ENCODE results near the gene RTN4RL2.
A peak's percentile ranks its signal among the peaks of the same experiment; 100 is the strongest.
"Not testable (repeated sequence)": the region's sequence is repeated elsewhere in the genome, so short reads cannot be mapped to it uniquely, and the experiment has no call there.

Gene RTN4RL2

DNA sequence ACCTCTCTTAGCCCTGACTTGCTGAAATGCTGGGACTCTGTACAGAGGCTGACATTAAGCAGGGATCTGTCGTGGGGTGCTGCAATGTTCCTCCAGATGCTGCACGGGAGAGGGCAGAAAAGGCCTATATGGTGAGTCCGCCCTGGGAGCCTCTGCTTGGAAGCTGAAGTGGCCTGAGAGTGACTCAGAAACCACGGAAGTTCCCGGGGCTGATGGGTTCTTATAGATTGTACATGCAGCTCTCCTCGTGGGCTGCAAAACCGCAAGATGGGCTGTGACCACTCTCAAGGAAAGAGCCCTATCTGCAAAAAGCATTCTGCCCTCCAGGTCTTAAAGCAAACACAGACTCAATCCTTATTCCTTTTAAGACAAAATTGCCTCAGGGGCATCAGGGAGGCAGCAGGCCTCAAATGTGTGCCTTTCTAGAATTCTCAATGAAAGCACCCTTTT is 27.6 kb upstream of the RTN4RL2 start:
- peak; percentile 93 for DNase-seq (ENCODE audit: low read depth)

DNA sequence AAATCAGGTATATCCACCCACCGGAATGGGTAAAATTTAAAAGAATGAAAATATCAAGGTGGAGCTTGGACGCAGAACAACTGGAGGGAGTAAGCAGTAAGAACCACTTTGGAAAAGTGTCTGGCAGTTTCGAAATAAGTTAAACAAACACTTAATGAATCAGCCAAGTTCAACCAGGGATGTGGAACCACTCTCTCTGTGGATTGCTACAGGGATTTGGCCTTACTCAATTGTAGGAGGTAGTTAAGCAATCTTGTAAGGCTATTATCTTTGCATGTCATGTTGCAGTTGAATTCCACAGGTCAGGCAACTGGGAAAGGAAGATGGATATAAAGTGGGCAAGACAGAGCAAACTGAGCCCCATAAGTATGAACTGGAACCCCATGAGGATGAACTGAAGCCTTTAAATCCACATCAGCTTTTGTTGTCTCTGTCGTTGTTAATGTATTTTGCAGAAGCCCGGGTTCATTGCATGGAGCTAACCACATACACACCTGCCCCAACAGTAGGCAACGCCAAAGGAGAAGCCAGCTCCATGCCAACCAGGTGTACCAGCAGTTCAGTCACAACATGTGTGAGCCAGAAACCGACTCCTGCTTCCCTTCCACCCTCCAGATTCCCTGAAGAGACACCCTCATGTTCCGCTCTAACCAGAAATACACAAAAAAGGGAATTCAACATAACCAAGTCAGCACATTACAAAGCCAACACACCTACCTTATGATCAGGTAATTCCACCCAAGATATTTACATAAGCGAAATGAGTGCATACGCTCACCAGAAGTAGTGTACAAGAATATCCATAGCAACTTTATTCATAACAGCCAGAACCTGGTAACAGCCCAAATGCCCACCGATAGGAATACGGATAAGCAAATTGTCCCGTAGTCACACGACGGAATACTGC is 25.4 kb upstream of the RTN4RL2 start:
- DNase-seq (ENCODE audit: low read depth), result peak; percentile 97

DNA sequence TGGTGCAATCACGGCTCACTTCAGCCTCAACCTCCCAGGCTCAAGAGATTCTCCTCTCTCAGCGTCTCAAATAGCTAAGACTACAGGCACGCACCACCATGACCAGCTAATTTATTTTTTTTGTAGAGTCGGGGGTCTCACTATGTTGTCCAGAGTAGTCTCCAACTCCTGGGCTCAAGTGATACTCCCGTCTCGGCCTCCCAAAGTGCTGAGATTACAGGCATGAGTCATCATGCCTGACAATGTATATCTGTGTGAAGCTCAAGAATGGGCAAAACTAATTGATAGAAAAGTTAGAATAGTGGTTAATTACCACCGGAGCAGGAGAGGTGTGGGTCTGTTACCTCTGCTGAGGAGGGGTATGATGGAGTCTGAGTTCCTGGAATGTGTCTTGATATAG is 24.3 kb upstream of the RTN4RL2 start:
- DNase-seq (ENCODE audit: low read depth), result no peak

DNA sequence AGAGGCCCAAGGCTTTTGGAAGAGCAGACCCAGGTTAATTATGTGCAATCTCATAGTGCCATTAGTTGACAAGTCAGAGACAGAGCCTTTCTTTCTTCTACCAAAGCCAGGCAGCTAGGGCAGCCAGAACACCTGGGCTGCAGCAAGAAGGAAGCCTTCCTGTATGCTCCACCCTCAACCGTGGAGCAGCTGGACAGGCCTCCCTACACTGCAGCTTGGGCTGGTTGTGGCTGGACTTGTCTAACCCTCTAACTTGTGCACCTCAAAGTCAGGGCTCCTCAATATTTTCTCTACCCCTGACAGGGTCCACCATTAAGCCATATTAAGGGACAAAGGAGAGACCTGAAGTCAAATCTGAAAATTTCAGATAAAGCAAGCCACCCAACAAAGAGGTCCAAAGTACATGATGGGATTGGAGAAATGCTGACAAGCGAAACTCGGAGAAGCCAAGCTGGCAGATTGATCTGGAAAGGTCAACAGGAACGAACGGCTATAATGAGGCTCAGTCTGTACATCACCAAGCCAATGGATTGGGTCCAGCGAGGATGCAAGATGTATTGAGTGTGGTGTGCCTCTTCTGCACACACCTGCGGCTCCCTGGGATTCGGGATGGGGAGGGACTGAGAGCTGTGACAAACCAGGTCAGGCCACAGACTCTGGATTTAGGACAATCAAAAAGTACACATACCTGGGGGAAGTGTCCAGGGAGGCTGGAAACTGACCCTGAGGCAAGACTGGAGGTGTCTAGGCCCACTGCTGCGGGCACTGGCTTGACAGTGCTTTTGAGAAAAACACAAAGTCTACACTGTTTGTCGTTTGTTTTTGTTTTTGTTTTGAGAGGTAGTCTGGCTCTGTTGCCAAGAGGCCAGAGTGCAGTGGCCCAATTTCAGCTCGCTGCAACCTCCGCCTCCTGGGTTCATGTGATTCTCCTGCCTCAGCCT is 21.7 kb upstream of the RTN4RL2 start:
- no peak for DNase-seq (ENCODE audit: low read depth)

DNA sequence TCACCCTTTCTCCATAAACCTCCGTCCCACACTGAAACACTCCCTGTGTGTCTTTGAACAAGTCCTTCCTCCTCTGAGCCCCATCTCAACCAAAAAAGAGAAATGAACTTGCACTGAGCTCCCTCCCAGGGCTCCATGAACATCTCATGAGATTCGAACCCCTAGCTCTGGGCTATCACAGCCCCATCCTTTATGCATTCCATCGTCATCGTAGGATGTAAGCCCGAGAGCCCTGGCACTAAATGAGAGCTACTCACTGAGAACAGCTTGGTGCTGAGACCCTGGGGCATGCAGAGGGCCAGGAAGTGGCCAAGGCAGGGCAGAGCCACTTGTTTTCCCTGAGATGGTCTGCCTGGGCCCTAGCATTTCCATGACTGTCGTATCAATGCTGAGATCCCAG is 20.5 kb upstream of the RTN4RL2 start:
- DNase-seq (ENCODE audit: low read depth), result no peak

DNA sequence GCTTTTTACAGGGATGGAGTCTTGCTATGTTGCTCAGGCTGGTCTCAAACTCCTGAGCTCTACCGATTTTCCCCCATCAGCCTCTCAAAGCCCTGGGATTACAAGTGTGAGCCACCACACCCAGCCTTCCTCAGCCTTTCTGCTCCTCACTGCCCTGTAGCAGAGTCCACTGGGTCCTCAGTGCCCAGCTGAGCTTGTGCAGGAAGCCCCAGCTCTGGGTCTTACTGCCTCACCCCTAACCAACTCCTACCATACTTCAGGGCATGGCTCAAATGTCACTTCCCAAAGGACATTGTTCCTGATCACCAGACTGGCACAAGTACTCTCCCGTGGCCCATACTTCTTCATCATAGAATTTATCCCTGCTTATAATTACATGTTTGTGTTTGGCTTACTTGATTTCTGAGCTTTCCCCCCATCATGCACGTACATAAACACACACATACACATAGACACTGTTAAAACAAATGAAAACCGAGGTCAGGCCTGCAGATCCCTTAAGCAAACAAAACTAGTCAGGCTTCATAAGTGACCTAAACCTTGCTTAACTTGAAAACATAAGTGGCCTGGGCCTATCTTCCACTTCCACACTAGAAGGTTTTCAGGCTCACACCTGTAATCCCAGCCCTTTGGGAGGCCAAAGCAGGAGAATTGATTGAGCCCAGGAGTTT is 19.4 kb upstream of the RTN4RL2 start:
- DNase-seq (ENCODE audit: low read depth), result no peak

DNA sequence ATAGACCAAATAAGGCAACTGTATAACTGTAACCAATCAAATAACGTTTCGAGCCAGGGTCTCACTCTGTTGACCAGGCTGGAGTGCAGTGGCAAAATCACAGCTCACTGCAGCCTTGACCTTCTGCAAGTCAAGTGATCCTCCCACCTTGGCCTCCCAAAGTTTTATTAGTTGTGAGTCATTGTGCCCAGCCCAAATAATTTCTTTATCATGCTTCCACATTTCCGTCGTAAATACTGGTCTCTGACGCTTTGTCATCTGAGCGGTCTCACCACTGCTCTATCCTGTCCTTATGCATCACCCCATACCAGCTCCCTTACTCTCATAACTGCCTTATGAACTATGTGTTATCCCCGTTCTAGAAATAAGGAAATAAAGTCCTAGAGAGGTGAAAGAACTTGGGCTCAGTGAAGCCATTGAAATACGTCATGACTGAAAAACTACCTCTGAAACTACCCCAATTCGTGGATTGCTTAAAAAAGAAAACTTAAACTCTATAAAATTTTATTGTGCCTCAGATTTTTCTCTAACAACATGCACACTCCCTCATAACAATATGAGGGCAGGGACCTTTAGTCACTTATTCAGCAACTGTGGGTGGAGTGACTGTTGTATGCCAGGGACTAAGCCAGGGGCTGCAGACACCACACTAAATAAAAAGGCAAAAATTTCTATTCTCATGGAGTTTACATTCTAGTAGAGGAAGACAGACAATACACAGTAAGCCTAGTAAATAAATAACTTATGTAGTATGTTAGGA is 15.8 kb upstream of the RTN4RL2 start:
- DNase-seq (ENCODE audit: low read depth), result no peak

DNA sequence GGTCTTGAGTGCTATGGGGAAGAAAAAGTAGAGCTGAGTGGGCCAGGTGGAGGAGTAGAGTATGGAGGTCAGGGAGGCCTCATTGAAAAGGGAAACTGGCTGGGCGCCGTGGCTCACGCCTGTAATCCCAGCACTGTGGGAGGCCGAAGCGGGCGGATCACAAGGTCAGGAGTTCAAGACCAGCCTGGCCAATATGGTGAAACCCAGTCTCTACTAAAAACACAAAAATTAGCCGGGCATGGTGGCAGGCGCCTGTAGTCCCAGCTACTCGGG is 15.3 kb upstream of the RTN4RL2 start:
- not testable (repeated sequence) for DNase-seq (ENCODE audit: low read depth)

DNA sequence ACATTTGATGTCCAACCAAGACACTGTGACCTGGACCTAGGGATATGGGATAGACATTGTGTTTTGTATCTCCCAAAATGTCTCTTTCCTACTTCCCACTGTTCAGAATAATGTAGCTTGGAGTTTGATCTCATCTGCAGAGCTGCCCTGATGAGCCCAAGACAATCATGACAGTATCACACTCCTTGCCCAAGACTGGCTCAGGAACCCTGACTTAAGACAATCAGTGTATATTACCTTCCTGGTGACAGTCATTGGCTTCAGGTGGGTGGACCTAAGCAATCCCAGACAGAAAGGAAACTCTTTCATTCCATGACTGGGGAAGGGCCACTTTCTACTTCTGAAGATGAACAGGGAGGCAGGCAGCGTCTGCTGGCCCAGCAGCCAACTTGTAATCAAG is 14.3 kb upstream of the RTN4RL2 start:
- DNase-seq (ENCODE audit: low read depth), result no peak

DNA sequence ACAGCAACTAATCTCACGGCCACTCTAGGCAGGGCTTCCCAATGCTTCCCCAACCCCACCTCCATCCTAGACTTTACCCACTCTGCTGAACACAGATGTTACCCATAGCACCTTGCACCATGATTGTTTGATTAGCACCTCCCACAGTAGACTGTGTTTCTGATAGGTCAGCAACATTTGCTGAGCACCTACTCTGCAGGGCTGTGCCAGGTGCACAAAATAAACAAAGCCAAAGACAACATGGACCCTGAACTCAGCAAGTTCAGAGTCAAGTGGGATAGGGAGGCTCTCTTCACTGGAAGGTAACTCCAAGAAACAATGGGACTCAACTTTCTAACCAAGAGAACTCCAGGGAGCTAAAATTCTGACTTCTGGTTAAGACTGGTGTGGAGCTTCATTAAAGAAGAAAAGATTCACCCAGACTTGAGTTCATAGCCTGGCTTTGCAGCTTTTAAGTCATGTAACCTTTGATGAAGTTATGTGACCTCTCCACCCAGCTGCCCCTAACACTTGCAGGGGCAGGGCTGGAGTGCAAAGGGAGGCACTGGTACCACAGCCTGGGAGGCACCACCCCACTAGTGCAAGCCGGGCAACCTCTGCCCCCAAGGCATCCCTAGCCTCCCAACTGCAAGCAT is 6.7 kb upstream of the RTN4RL2 start:
- no peak for DNase-seq (ENCODE audit: low read depth)

DNA sequence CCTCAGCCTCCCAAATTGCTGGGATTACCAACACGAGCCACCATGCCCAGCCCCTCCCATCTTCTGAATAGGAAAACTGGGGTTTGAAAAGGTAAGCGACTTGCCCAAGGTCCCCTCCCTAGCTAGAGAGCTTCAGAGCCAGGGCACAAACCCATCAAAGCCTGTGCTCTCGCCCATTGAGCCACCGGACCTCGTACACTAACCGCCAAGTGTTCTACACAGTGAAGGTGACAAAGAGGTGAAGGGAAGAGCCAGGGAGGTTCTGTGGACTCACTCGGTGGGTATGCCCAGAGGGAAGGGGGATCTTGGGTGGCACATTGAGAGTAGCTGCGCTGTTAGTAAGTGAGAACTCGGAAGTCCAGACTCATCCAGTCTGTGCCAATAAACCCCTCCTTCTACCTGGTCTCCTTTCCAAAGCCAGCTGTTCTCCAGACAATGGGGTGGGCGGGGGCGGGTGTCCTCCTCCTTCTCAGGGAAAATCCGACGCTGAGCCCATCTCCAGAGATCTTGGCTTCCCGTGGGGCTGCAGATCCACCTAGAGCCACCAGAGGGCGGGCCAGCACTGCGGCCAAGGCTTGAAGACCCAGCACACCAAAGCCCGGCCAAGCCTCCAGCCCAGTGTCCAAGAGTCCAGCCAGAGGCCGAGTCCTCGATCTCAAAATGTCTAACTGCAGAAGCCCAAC is 3.2 kb upstream of the RTN4RL2 start:
- DNase-seq (ENCODE audit: low read depth), result peak; percentile 78

DNA sequence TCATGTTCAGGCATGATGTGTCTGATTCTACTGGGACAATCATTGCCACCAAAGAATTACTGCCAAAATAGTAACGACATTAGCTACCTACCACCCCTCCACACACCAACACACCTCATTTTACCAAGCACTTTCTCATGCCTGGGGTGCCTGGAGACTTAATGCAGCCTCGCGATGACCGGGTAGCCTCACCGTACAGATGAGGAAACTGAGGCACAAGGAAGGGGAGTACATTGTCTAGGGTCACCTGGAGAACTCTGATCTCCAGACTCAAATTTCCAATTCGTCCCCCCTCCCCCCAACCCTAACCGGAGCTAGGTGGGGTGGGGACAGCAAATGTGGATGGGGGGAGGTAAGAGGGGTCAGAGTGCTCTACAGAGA is 2.7 kb upstream of the RTN4RL2 start:
- no peak for DNase-seq (ENCODE audit: low read depth)

DNA sequence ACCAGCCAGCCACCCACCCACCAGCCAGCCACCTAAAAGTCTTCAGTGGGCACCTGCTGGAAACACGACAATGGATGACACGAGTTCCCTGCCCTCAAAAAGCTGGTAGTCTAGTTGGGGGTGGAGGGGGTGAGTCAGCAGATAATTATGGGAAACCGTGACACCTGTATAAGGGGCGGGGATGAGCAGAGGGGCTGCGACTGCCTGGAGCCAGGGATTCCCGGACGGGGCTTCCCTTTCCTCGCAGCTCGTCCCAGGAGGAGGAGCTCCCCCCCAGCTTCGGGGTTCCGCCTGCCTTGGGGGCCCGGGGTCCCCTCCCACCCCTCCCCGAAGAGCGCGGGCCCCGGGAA is 2.3 kb upstream of the RTN4RL2 start:
- DNase-seq (ENCODE audit: low read depth), result no peak

DNA sequence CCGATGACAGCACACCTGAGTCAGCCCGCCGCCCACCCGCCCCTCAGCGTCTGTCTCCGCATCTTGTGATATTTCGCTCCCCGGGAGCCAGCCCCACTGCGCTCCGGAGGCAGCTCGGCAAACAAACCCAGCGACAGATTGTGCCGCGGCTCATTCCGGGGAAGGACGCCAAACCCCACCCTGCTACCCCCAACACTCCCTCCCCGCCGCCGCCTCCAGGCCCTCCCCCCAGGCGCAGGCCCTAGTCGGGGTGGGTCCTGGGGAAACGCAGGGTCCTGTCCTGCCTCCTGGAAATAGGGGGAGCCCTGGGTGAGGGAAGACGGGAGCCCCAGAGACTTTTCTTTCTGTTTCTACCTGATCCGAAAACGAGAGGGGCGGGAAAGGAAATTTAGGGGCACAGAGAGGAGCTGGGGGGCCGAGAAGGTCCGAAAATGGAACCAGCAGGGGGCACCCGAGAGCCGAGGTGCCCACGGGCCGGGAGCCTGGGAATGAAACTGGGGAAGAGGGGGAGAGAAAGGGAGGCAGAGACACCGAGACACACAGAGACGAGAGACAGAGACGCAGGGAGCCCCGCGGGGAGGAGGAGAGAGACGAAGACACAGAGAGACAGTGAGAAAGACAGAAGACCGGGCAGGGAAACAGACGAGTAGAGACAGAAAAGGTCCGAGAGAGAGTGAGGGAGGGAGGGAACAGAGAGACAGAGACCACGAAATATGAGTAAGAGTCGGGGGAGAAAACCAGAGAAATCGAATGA is 1.7 kb upstream of the RTN4RL2 start:
- no peak for DNase-seq (ENCODE audit: low read depth)

DNA sequence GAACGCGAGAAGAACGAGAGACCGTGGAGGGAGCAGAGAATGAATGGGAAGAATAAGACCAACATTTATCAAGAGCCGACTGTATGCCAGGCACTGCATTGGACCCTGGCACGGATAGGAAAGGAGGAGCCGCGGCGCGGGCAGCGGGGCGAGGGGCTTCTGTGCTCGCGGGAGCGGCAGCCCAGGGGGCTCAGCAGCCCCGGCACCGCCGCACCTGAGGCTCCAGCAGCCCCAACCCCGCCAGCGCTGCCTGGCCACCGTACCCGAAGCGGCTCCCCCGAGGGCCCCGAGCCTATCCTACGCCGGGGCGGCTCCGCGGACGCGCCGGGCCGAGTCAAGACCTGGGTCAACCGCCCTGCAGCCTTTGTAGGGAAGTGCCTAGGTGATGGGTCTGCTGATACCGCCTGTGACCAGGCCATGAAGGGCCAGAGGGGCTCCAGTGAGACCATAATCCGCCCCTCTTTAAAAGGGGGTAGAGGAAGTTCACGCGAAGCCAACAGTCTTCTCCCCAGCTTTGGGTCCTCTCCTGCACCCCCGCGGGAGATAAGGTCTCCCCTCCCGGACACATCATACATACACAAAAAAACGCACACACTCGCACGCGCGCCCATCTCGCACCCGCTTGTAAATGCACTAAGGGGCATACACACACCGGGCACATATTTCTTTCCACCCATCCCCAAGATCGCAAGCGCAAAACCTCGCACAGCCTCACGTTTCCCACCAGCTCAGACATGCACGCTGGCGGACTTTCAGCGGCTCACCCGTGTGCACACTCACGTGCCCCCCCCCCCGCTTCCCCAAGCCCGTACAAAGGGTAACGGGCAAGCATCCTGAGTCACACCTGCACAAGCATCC is 935 bp upstream of the RTN4RL2 start:
- DNase-seq (ENCODE audit: low read depth), result no peak

DNA sequence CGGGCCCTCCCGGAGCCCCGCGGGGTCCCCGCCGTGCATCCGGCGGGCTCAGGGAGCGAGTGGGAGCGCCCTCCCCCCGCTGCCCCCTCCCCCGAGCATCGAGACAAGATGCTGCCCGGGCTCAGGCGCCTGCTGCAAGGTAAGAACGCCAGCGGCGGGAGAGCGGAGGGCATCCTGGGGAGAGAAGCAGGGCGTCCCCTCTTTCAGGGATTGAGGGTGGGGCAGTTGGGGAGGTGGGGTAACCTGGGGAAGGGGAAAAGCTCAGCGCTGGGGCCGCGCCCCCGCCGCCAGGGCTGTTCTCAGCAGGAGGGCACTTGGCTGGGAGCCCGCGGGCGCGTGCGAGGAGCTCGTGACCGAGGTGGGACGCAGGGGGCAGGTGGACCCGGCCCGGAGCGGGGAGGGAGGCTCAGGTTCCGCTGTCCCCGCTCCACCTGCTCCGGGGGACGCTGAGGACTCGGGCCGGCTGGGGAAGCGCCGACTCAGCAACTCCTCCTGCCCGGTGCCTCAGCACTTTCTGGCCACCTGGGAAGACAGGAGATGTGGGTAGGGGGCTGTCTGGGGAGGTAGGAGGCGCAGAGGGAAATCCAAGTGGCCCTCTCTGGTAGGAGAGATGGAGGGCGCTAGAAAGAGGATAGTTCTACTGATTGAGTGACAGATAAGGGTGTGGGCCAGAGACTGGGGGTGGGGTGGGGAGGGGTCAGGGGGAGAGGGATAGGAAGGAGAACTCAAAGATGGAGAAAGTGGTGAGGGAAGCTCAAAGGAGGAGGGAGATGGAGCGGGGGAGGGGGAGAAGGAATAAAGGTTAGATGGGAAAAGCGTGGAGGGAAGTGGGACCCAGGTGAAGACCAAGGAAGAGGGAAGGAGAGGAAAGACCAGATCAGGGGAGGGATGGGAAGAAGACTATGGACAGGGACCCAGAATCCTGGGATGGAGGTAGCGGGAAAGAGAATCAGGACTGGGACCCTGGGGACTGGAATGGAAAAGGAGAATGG is 726 bp downstream of the RTN4RL2 start:
- no peak for DNase-seq (ENCODE audit: low read depth)

DNA sequence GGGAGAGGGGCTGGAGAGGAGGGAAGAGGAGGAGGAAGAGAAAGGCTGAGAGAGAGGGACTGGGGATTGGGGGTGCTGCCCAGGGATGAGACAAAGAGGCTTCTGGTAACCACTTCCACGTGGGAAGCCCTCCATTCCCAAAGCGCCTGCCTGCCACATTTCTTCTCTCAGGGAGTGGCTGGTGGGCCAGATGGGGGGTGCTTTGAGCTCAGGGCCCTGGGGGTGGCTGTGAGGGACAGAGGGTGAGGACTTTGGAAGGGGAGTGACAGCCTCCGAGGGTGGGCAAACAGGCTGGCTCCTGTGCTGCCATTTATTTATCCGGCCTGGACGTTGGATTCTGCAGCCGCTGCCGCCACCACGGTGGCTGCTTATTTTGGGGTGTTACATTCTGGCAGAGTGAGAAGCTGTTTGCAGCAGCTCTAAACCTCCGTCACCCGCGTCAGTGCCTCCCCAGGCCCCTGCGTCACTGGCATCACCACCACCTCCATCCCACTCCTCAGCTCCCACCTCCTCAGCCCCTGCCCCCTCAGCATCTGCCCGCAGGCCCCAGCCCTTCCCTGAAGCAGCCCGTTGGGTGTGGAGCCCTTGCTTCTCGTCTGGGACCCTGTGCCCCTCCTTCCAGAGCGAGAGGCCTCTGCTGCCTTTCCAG is 1.6 kb downstream of the RTN4RL2 start:
- no peak for DNase-seq (ENCODE audit: low read depth)
